D721Med (cell line): ENCODE measurements around the gene TTC22.

Experiments used
- DNase-seq: peaks from one replicate; pipeline ENCODE4 v3.0.0; 2011; ENCODE audit warnings: low spot score; ENCODE audit not compliant: insufficient read length
- FAIRE-seq: peaks from 2 replicates; lab custom pipeline; 2011; peaks lifted over from hg19 to GRCh38; lab: Jason Lieb, UNC
- TF ChIP-seq, protein P1 (sequence below): IDR thresholded peaks from 2 replicates; pipeline ENCODE4 v1.5.1; 2012; ENCODE audit warnings: mild to moderate bottlenecking, control low read depth; ENCODE audit not compliant: insufficient read depth; ENCODE audit errors: missing control alignments

The TTC22 gene

DNA sequence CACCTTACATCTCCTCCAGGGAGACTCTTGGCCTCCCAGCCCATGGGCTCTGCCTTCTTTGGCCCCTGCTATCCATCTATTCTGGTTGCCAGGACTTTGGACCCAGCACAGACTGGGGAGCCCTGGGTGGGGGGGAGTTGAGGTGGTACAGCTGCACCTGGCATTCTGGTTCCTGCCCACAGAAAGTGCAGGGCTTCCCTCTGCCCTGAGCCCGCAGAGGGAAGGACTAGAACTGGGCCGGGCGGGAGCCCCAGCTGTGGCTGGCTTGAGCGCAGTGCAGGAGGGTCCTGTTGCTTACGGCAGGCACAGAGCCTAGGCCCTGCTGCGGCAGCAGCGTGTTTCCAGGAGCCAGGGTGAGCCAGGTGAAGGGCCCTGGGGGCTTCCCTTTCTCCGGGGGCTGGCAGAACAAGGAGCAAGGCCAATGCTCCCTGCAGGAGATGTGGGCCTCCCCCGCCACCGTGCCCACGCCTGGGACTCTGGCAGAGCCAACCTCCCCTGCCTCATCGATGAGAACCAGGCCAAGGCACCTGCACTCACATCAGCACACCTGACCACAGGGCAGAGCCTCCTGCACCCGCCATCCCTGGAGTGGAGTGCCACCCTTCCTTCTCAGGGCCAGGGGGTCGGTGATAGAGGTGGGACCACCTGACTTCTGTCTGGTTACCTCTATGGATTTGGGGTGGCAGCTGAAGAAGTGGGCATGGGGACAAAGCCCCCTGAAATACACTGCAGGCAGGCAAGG, 52.9 kb downstream of the TTC22 start:
- no peak for DNase-seq
- TF ChIP-seq, protein P1, sequence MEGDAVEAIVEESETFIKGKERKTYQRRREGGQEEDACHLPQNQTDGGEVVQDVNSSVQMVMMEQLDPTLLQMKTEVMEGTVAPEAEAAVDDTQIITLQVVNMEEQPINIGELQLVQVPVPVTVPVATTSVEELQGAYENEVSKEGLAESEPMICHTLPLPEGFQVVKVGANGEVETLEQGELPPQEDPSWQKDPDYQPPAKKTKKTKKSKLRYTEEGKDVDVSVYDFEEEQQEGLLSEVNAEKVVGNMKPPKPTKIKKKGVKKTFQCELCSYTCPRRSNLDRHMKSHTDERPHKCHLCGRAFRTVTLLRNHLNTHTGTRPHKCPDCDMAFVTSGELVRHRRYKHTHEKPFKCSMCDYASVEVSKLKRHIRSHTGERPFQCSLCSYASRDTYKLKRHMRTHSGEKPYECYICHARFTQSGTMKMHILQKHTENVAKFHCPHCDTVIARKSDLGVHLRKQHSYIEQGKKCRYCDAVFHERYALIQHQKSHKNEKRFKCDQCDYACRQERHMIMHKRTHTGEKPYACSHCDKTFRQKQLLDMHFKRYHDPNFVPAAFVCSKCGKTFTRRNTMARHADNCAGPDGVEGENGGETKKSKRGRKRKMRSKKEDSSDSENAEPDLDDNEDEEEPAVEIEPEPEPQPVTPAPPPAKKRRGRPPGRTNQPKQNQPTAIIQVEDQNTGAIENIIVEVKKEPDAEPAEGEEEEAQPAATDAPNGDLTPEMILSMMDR: no peak
- no peak for FAIRE-seq

DNA sequence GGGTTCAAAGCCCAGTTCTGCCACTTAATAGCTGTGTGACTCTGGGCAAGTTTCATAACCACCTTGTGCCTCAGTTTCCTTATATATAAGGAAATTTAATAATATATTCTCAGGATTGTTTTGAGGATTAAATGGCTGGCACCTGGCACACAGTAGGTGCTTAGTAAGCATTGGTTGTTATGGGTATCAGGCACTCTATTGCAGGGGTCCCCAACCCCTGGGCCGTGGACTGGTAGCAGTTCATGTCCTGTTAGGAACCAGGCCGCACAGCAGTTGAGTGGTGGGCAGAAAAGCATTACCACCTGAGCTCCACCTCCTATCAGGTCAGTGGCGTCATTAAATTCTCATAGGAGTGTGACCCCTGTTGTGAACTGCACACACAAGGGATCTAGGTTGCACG, 55.3 kb downstream of the TTC22 start:
- TF ChIP-seq, protein P1: no peak
- DNase-seq (no peak), FAIRE-seq (no peak)

DNA sequence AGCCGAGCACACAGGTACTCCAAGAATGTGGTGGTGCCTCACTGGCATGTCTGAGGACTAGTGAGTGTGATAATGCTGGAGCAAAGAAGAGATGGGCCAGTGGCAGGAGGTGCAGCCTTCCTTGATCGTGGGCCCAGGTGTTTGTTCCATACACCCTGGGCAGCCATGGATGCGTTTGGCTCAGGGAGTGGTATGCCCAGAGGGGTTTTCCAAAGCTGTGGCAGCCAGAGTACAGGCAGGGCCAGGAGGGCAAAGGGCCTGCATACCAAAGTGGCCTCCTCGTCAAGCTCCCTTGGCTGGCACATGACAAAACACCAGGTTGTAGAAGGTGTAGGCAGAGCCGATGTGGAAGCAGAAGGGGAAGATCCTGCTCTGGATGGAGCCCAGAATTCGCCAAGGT, 55.8 kb downstream of the TTC22 start:
- DNase-seq (no peak), FAIRE-seq (no peak)
- TF ChIP-seq, protein P1: no peak

DNA sequence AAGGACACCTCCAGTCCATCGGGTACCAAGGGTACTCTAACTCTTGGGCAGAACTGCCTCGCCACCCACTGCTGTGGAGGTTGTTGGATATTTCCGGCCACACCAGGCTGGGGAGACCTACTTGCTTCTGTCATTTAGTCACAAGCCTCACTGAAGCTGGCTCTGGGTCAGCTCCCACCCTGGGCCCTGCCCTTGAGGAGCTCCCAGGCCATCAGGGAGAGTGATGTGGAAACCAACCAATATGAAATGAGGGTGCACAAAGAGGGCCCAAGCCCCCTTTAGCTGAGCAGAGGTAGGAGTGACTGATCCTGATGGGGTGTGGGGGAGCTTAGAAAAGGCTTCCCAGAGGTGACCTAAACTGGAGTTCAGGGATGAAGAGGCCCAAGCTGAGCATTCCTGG, 56.4 kb downstream of the TTC22 start:
- TF ChIP-seq, protein P1: no peak
- no peak for DNase-seq
- no peak for FAIRE-seq

DNA sequence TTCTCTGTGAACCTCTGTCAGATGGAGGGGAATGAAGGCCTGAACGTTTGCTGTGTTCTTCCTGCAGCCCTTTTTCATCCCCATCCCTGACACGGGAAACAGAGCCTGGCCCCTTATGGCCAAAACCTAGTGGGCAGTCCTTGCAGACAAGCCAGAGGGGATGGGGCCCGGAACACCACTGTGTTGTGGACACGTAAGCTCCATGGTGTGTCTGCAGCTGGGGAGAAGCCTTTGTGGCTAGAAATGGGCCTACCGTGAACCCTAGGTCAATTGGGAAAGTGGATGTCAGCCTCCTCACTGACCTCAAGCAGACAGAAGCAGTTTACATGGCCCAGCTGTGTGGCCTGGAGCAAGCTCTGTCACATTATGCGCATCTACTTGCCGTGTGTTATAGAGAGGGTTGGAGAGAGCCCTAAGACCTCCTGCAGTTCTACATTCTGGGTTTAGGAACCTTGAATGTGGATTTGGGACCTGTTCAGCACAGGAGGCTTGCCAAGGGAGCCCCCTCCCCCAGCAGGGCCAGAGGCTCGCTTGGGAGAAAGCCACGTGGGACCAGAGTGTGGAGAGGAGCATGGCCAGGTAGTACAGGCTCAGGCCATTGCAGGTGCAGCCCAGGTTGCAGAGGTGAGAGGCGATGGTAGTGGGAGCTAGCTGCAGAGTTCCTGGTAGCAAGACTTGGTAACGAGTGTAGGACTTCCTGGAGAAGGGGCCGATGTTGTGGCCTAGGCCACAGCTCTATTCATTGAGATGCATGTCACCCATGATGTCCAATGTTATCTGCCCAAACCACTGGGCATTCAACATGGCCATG, 57.5 kb downstream of the TTC22 start:
- FAIRE-seq (no peak), DNase-seq (no peak)
- TF ChIP-seq, protein P1: no peak

DNA sequence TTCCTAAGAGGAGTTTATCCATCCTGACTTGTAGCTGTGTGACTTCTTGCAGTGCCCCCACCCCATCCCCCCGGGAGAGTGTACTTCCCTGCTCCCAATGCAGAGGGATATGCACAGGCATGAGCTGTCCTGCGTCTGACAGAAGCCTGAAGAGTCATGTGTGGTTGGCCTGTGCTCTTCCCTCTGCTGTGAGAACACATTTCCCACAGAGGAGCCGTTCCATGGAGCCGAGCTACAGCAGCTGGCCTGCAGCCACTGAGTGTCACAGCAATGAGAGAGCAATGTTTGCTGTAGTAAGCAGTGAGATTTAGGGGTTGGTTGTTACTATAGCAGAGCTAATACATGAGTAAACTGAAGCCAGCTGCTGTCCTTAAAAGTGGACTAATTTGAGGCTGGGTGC, 58.8 kb downstream of the TTC22 start:
- TF ChIP-seq, protein P1: no peak
- FAIRE-seq (no peak), DNase-seq (no peak)

DNA sequence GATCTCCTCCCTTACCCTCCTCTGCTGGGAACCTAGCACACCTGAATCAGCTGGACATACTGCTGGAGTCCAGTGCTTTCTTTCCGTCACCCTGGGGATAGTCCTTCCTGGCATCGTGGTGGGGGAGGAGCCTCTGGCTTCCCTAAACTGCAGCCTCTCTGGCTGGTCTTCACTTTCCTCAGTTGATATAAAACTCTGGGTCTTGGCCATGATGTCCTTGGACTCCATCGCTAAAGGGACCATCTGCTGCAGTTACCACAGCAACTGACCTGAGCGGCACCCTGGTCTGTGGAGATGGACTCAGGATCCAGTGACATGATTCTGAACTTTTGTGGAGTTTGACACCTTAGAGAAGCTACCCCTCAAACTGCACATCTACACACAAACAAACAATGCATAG, 59.6 kb downstream of the TTC22 start:
- FAIRE-seq (no peak), DNase-seq (no peak)
- TF ChIP-seq, protein P1: no peak
